HG02571 (cell line): Measurements from ENCODE around the gene SAP130.

ENCODE experiments used
- ATAC-seq: cut with Tn5 transposase; IDR thresholded peaks from one replicate; pipeline ENCODE4 v1.9.1; 2021; ENCODE audit warnings: mild to moderate bottlenecking, moderate library complexity; ENCODE audit not compliant: unreplicated experiment

SAP130 gene

DNA sequence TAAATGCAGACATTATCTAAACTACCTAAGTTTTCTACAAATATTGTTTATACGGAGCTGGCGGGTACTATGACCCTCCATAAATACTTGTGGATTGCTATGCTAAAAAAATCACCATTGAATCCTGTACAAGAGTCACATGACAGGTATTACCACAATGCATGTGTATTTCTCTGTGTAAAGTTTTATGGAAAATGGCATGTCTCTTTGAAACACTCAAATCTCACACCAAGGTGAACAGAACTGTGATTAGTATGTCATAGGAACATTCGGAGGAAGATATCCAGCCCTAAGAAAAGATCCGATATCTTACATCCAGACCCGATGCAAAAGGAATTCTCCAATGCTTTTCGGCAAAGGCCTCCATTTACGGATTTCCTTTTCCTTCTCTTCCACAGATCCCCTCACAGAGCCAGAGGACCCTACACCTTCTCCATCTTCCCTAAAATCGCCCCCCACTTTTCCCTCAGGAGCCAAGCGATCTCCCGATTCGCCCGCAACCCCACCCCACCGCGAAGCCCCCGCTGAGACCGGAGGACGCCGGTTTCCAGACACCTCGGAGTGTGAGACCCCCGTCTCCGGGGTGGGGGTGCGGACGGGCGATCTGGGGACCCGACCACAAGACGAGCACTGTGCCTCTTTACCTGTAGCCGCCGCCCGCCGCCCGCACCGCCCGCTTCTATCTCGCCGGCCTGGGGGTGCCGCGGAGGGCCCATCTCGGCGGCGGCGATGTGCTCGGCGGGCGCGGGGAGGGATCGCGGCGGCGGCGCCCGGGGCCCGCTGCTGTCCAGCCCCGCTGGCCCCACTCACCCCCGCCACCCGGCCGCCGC lies 1.2 kb downstream of the SAP130 start:
- no peak for ATAC-seq

- no peak for ATAC-seq
These were observed 3.0 kb downstream of the SAP130 start for GRCh38 chr2:128024816-128025215.

DNA sequence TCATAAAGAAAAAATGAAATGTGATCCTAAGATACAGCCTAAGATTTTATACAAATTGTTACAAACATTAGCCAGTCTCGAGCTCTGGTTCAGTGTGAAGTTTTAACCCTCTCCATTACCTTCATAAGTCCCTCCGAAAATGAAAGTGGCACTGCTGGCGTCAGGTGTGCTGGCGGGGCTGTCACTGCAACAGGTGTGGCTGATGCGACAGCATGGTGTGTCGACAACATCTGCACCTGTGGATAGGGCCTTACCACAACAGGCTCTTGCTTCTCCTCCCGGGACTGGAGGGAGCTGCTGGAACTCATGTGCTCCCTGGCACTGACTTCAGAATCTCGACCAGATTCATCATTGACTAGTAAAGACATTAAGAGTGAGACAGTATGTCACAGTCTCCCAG lies 10.3 kb downstream of the SAP130 start:
- no peak for ATAC-seq

- no peak for ATAC-seq
These were observed 11.2 kb downstream of the SAP130 start for GRCh38 chr2:128016620-128017019.

DNA sequence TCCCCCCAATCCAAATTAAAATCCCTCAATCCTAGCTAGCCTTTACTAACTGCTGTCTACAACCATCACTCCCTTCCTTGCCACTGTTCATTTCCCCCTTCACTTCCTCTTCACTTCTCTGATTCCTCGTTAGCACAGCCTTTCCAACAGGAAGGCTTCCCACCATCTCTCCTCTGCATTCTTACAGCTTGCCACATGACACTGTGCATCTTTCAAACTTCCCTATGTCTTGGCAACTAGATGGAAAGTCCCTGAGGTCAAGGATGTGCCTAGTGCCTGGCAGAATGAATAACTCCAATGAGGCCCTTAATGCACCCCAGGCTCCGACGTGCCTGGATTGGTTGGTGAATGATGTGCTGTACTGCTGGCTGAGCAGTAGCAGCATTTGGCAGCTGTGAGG lies 15.2 kb downstream of the SAP130 start:
- no peak for ATAC-seq

DNA sequence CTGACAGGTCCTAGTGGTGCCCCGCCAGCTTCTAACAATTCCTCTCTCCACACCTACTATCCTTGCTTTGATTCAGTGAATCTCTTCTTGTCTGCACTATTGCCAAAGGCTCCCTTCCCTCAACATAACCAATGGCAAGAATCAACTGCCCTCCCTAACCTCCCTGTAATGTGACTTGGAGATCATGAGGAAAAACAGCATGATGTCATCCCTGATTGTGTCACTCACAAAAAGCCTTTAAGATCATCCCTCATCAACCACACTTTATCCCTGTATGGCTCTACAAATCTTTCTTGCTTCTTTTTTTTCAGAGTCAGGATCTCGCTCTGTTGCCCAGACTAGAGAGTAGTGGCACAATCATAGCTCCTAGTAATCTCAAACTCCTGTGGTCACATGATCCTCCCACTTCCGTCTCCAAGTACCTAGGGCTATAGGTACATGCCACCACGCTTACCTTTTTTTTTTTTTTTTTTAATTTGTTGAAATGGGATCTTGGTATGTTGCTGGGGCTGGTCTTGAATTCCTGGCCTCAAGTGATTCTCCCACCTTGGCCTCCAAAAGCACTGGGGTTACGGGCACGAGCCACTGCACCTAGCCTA lies 19.7 kb downstream of the SAP130 start:
- ATAC-seq, result no peak

DNA sequence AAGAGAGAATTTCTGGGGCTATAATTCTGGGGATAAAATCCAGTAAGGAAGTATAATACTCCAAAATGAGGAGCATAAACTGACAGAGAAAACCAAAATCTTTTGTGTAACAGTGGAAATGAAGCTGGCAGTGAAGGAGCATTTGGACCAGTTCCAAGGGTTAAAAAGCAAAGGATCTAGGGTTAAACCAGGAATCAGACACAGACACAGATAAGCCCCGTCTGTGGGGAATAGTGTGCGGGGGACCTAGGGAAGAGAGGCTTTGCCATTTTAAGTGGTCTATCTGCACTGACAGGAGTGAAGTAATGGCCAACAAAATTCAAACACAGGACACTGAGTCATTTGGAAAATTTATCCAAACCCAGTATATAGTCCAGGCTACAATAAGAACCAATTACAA lies 23.4 kb downstream of the SAP130 start:
- no peak for ATAC-seq

DNA sequence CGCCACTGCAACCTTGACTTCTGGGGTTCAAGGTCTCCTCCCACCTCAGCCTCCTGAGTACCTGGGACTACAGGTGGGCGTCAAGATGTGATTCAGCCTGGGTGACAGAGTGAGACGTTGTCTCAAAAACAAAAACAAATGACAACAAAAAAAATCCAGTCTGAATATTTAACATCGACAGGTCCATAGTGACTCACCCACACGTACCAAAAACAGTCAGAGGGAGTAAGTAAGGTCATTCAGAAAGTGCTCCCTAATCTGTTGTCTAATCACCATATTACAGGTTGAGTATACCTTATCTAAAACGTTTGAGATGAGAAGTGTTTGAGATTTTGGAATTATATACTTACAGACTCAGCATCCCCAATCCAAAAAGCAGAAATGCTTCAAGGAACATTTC lies 24.4 kb downstream of the SAP130 start:
- no peak for ATAC-seq

DNA sequence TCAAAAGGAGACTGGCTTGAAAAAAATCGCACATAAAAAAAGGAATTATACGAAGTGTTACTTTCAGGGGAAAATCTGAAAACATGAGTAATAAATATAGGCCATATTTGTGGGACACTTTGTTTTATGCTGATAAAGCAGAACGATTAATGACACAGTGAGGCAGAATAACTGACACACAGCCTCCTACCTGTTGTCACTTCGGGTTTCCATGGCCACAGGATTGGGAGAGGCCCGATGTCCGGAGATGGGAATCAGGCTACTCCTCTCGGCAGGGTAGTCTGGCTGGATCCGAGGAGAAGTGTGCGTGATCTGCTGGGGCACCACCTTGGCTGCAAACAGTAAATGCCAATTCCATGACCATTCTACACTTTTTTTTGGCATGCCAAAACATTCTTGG lies 31.7 kb downstream of the SAP130 start:
- ATAC-seq, result no peak

DNA sequence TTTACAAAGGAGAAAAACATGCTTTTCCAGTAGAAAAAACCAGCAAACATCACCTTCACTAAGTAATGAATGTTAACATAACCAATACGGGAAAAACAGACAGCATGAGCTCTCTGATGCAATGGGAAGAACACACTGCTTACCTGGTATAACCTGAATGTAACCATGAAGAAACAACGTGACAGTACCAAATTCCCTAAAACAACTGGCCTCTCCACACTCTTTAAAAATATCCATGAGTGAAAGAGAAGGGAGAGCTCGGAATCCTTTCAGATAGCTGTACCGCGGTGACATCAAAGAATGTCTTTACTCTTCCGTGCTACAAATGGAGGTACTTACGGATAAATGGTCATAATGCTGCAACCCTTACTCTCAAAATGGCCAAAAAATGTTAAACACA lies 32.1 kb downstream of the SAP130 start:
- ATAC-seq, result no peak

GRCh38 chr2:127993659-127994058 lies 34.2 kb downstream of the SAP130 start:
- no peak for ATAC-seq

DNA sequence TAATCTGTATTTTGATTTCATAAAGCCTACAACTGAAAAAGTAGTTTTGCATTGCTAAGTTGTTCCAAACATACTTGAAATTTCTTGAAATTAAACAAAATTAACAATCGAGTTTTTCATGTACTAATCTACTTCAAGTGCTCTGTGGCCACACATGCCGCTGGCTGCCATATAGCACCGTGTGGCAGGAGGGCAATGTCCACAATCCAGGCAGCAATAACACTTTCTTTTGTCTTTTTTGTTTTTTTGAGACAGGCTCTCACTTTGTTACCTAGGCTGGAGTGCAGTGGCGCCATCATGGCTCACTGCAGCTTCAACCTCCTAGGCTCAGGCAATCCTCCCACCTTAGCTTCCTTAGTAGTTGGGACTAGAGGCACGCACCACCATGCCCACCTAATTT lies 36.1 kb downstream of the SAP130 start:
- no peak for ATAC-seq

- no peak for ATAC-seq
These were observed 41.2 kb downstream of the SAP130 start for GRCh38 chr2:127986548-127987079.

DNA sequence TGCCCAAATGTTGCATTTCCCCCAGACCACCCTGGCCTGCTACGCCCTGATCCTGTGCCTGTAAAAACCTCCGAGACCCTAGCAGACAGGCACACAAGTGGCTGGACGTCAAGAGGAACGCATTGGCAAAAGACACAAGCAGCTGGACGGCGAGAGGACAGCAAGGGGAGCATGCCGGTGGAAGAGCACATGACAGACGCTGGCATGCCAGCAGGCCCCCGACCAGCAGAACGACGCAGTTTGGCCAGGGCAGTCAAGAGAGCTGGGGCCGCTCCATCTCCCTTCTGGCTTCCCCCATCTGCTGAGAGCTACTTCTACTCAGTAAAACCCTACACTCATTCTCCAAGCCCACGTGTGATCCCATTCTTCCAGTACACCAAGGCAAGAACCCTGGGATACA lies 42.1 kb downstream of the SAP130 start:
- no peak for ATAC-seq

GRCh38 chr2:127985026-127985734 lies 42.7 kb downstream of the SAP130 start:
- no peak for ATAC-seq

DNA sequence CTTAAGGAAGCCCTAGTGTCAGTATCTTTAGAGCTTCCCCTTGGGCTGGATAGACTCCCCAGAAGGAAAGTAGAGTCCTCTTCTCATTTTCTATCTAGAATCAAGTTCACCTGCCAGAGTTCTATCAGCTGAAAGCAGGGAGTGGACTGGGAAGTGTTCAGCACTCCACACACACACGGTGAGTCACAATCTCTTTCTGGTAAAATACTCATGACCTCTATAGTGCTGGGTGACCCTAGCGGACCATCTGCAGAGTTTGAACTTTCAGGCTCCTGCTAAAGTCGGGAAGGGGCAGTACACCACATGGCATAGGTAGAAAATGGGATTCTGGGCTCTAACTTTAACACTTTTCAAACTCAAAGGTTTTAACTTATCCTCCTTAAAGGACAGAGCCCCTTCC lies 43.3 kb downstream of the SAP130 start:
- no peak for ATAC-seq

DNA sequence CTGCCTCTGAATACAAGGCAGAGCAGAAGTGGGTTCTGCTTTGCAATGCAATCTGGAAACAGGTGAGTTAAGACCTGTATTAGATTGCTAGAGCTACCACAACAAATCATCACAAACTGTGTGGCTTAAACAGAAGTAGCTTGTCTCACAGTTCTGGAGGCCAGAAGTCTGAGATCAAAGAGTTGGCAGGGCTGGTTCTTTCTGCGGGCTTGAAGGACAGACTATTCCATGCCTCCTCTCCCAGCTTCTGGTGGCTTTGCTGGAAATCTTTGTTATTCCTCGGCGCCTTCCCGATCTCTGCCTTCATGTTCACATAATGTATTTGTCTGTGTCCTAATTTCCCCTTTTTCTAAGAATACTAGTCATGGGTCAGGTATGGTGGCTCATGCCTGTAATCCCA lies 58.4 kb downstream of the SAP130 start:
- no peak for ATAC-seq

DNA sequence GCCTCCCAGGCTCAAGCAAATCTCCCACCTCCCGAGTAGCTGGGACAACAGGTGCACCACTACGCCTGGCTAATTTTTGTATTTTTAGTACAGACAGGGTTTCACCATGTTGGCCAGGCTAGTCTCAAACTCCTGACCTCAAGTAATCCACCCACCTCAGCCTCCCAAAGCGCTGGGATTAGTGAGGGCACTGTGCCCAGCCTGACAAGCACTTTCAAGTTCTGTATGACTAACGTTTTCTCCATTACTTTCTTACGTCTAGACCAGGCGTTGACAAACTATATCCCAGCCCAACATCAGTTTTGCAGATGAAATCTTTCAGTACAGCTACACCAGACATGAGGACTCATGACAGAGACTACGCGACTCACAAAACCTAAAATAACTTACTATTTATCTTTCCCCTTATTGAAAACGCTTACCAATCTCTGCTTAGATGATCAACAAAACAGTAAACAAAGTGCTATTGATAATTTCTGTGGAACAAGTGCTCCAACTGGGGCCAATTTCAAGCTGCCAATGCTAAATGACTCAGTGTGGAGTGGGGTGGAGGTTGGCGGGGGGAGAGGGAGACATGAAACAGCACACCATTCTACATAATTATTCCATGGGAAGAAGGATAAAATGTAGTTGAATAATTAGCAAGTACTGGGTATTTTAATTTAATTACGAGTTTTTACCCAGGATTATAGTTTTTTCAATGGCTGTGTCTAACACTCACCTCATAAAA lies 59.1 kb downstream of the SAP130 start:
- ATAC-seq, result no peak

- ATAC-seq, result no peak
These were observed 66.1 kb downstream of the SAP130 start for GRCh38 chr2:127961729-127962128.

DNA sequence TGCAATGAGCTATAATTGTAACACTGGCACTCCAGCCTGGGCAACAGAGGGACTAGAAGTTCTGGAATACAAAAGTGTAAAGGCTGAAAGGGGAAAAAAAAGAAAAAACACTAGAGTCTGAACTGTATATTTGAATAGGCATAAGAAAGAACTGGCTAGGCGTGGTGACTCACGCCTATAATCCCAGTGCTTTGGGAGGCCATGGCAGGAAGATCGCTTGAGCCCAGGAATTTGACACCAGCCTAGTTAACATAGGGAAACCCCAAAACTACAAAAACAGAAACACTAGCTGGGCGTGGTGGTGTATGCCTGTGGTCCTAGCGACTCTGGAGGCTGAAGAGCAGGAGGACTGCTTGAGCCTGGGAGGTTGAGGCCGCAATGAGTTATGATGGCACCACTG lies 70.6 kb downstream of the SAP130 start:
- no peak for ATAC-seq

GRCh38 chr2:127954857-127955256 lies 73.0 kb downstream of the SAP130 start:
- no peak for ATAC-seq
